H9 (cell line): ENCODE results near the gene CLCN5. TPM values are rescaled to one million over a fixed set of nuclear protein-coding genes. Genes with fewer than 3 reads are reported as not detected.

Experiments
- DNase-seq: peaks from one replicate; pipeline ENCODE4 v3.0.0-alpha.2; 2017
- H2AFZ ChIP-seq: one replicate; pipeline ENCODE4 v1.6.1; 2013; ENCODE audit warnings: mild to moderate bottlenecking, low read length, control low read depth, moderate library complexity
- H2AK5ac ChIP-seq: 2 replicates; pipeline ENCODE4 v1.6.1; 2013; ENCODE audit warnings: low read length, control low read depth, mixed read lengths; ENCODE audit not compliant: insufficient read length
- H2BK120ac ChIP-seq: one replicate; pipeline ENCODE4 v1.6.1; 2013; ENCODE audit warnings: low read depth, mild to moderate bottlenecking, low read length, control low read depth, inconsistent platforms; ENCODE audit not compliant: poor library complexity, severe bottlenecking
- H2BK12ac ChIP-seq: 2 replicates; pipeline ENCODE4 v1.6.1; 2013; ENCODE audit warnings: low read length, control low read depth, mixed read lengths, low read depth; ENCODE audit not compliant: insufficient read length
- H2BK15ac ChIP-seq: 2 replicates; pipeline ENCODE4 v1.6.1; 2013; ENCODE audit warnings: low read depth, low read length, control low read depth
- H2BK20ac ChIP-seq: one replicate; pipeline ENCODE4 v1.6.1; 2013; ENCODE audit warnings: low read depth, mild to moderate bottlenecking, low read length, control low read depth, inconsistent platforms; ENCODE audit not compliant: poor library complexity, severe bottlenecking
- H2BK5ac ChIP-seq: 2 replicates; pipeline ENCODE4 v1.6.1; 2013; ENCODE audit warnings: low read length, control low read depth, mixed read lengths; ENCODE audit not compliant: insufficient read length
- H3K14ac ChIP-seq: 2 replicates; pipeline ENCODE4 v1.6.1; 2013; ENCODE audit warnings: low read length, control low read depth; ENCODE audit not compliant: insufficient read depth
- H3K18ac ChIP-seq: 2 replicates; pipeline ENCODE4 v1.6.1; 2013; ENCODE audit warnings: low read depth, mild to moderate bottlenecking, mixed read lengths, low read length, control low read depth; ENCODE audit not compliant: insufficient read length
- H3K23ac ChIP-seq: 2 replicates; pipeline ENCODE4 v1.6.1; 2013; ENCODE audit warnings: low read length, control low read depth, mixed read lengths, low read depth; ENCODE audit not compliant: insufficient read length
- H3K23me2 ChIP-seq: 2 replicates; pipeline ENCODE4 v1.6.1; 2013; ENCODE audit warnings: low read depth, mild to moderate bottlenecking, mixed read lengths, low read length, control low read depth; ENCODE audit not compliant: insufficient read length, poor library complexity, severe bottlenecking
- H3K27ac ChIP-seq: 2 replicates; pipeline ENCODE4 v1.5.1; 2013; ENCODE audit warnings: low read length, control low read depth, mixed read lengths, low read depth; ENCODE audit not compliant: insufficient read length
- H3K27me3 ChIP-seq: 2 replicates; pipeline ENCODE4 v1.6.1; 2013; ENCODE audit warnings: low read length, control low read depth, inconsistent platforms; ENCODE audit not compliant: insufficient read depth
- H3K4ac ChIP-seq: 2 replicates; pipeline ENCODE4 v1.6.1; 2013; ENCODE audit warnings: low read depth, mild to moderate bottlenecking, control low read depth, inconsistent platforms, low read length, moderate library complexity
- H3K4me1 ChIP-seq: 2 replicates; pipeline ENCODE4 v1.6.1; 2013; ENCODE audit warnings: low read length, control low read depth, inconsistent platforms; ENCODE audit not compliant: insufficient read depth
- H3K4me2 ChIP-seq: 2 replicates; pipeline ENCODE4 v1.6.1; 2013; ENCODE audit warnings: low read length, control low read depth, mixed read lengths; ENCODE audit not compliant: insufficient read length, insufficient read depth
- H3K56ac ChIP-seq: 2 replicates; pipeline ENCODE4 v1.6.1; 2013; ENCODE audit warnings: low read depth, mild to moderate bottlenecking, mixed read lengths, low read length, control low read depth; ENCODE audit not compliant: insufficient read length
- H3K79me1 ChIP-seq: 2 replicates; pipeline ENCODE4 v1.6.1; 2013; ENCODE audit warnings: low read depth, mild to moderate bottlenecking, moderate library complexity, low read length, control low read depth, inconsistent platforms; ENCODE audit not compliant: insufficient read depth, poor library complexity, severe bottlenecking
- H3K79me2 ChIP-seq: 2 replicates; pipeline ENCODE4 v1.6.1; 2013; ENCODE audit warnings: low read length, control low read depth, inconsistent platforms; ENCODE audit not compliant: insufficient read depth
- H3K9ac ChIP-seq: 2 replicates; pipeline ENCODE4 v1.6.1; 2013; ENCODE audit warnings: low read length, control low read depth, mixed read lengths; ENCODE audit not compliant: insufficient read length; ENCODE audit errors: extremely low read depth
- H3K9me3 ChIP-seq: one replicate; pipeline ENCODE4 v1.6.1; 2013; ENCODE audit warnings: low read depth, low read length, inconsistent platforms; ENCODE audit not compliant: control insufficient read depth
- H3T11ph ChIP-seq: one replicate; pipeline ENCODE4 v1.6.1; 2013; ENCODE audit warnings: mild to moderate bottlenecking, low read length, control low read depth, inconsistent platforms
- H4K20me1 ChIP-seq: one replicate; pipeline ENCODE4 v1.6.1; 2013; ENCODE audit not compliant: control insufficient read depth, insufficient read length, insufficient read depth
- H4K5ac ChIP-seq: 2 replicates; pipeline ENCODE4 v1.6.1; 2013; ENCODE audit warnings: low read depth, mild to moderate bottlenecking, mixed read lengths, low read length, control low read depth; ENCODE audit not compliant: insufficient read length
- H4K8ac ChIP-seq: replicated peaks from 2 replicates; pipeline ENCODE4 v1.6.1; 2013; ENCODE audit warnings: low read length, control low read depth, mixed read lengths, low read depth; ENCODE audit not compliant: insufficient read length
- H4K91ac ChIP-seq: 2 replicates; pipeline ENCODE4 v1.6.1; 2013; ENCODE audit warnings: low read depth, mild to moderate bottlenecking, moderate library complexity, mixed read lengths, low read length, control low read depth; ENCODE audit not compliant: insufficient read length
- H3K27ac Mint-ChIP-seq, 3 experiments: 2 replicates in 2 of 3; 3 replicates in 1 of 3; pipeline ENCODE4 v1.8.0; 2020 to 2021; ENCODE audit warnings: mixed read lengths in 3 of 3, mild to moderate bottlenecking in 1 of 3, moderate library complexity in 1 of 3
- H3K27me3 Mint-ChIP-seq: 2 replicates; pipeline ENCODE4 v1.8.0; 2021; ENCODE audit warnings: low read depth, mild to moderate bottlenecking, moderate library complexity, mixed read lengths
- H3K36me3 Mint-ChIP-seq, 3 experiments: 2 replicates in 2 of 3; 3 replicates in 1 of 3; pipeline ENCODE4 v1.8.0; 2020 to 2021; ENCODE audit warnings: low read depth in 3 of 3, mixed read lengths in 3 of 3; ENCODE audit not compliant: insufficient read depth in 1 of 3
- H3K4me1 Mint-ChIP-seq, 2 experiments: 2 replicates each; pipeline ENCODE4 v1.8.0; 2020; ENCODE audit warnings: mixed read lengths in 2 of 2
- H3K4me3 Mint-ChIP-seq, 2 experiments: 2 replicates in 1 of 2; 3 replicates in 1 of 2; pipeline ENCODE4 v1.8.0; 2020 to 2021; ENCODE audit warnings: mild to moderate bottlenecking in 2 of 2, mixed read lengths in 2 of 2, moderate library complexity in 1 of 2
- H3K9me3 Mint-ChIP-seq, 2 experiments: 2 replicates in 1 of 2; 3 replicates in 1 of 2; pipeline ENCODE4 v1.8.0; 2020; ENCODE audit warnings: mild to moderate bottlenecking in 2 of 2, mixed read lengths in 2 of 2, moderate library complexity in 1 of 2
- CTCF ChIP-seq: fragments of 200-600 bp; sonication (generic); conservative IDR thresholded peaks from 3 replicates; pipeline ENCODE4 v1.8.0; 2021; ENCODE audit warnings: antibody characterized with exemption, mild to moderate bottlenecking
- WGBS: extraction: QIAGEN DNeasy Blood & Tissue Kit; methylation state at CpG from one replicate; pipeline ENCODE4 v1.1.7; 2013; ENCODE audit warnings: missing lambda C conversion rate, low lambda C conversion rate, mixed read lengths; ENCODE audit not compliant: insufficient read length; ENCODE audit errors: extremely low coverage; 5-methylcytosine and 5-hydroxymethylcytosine counted together
- total RNA-seq: library from RNA; stranded (reverse); gene quantifications from 2 replicates; pipeline ENCODE4 v1.2.1, GENCODE V29; 2021

Gene CLCN5
- total RNA-seq, 1 experiment from 2014 or later, result 5.9 TPM

- H3K79me2 ChIP-seq, result no peaks in the 10 kb centered on the region
- H4K8ac ChIP-seq, result no peak overlapping the region
- H3K27ac ChIP-seq, result no peak overlapping the region
- H3K79me1 ChIP-seq, result no peaks in the 10 kb centered on the region
- no peak overlapping the region for H3T11ph ChIP-seq
- WGBS, result no CpG with 5 or more reads among the region's 3 CpGs
- no peak overlapping the region for H3K9ac ChIP-seq
- H3K56ac ChIP-seq, result no peak overlapping the region
- no peaks in the 10 kb centered on the region for H3K27me3 Mint-ChIP-seq
- DNase-seq, result no peak
- no peak overlapping the region for H2AK5ac ChIP-seq
- H3K4me1 ChIP-seq, result no peaks in the 10 kb centered on the region
- no peaks in the 10 kb centered on the region for H3K27me3 ChIP-seq
- no peak overlapping the region for H3K14ac ChIP-seq
- H3K18ac ChIP-seq, result no peak overlapping the region
- peak; percentile 65 for TF ChIP-seq CTCF
- no peaks in the 10 kb centered on the region for H4K20me1 ChIP-seq
- H3K9me3 ChIP-seq, result no peaks in the 10 kb centered on the region
- H3K36me3 Mint-ChIP-seq, result peaks cover 0 to 9% (median 3%) of the 10 kb centered on the region in 3 experiments; a peak in 4 of 7 replicates
- no peak overlapping the region for H2BK12ac ChIP-seq
- peaks cover 66% of the 10 kb centered on the region in 2 experiments for H3K9me3 Mint-ChIP-seq
- no peak overlapping the region for H2BK15ac ChIP-seq
- H2AFZ ChIP-seq, result no peak overlapping the region
- peaks cover 0 to 3% of the 10 kb centered on the region in 2 experiments; a peak in 2 of 4 replicates for H3K4me1 Mint-ChIP-seq
- no peak overlapping the region for H2BK5ac ChIP-seq
- no peak overlapping the region for H3K4me3 Mint-ChIP-seq
- H4K91ac ChIP-seq, result no peak overlapping the region
- no peak overlapping the region for H3K27ac Mint-ChIP-seq
- H3K4me2 ChIP-seq, result no peak overlapping the region
- H2BK120ac ChIP-seq, result no peak overlapping the region
- H3K4ac ChIP-seq, result no peak overlapping the region
- no peaks in the 10 kb centered on the region for H3K23me2 ChIP-seq
- H4K5ac ChIP-seq, result no peak overlapping the region
- no peak overlapping the region for H3K23ac ChIP-seq
- H2BK20ac ChIP-seq, result no peak overlapping the region
Observed at GRCh38 chrX:50100188-50100587, 177.8 kb downstream of the CLCN5 start.
